Loucy (cell line): ENCODE data around the gene MBD4.

Source experiments
- CTCF ChIP-seq: fragments of 200-600 bp; sonication (generic); conservative IDR thresholded peaks from 2 replicates; pipeline ENCODE4 v1.5.1; 2014; ENCODE audit warnings: mild to moderate bottlenecking, antibody characterized with exemption, low read length
- EZH2phosphoT487 ChIP-seq: fragments of 200-600 bp; IDR thresholded peaks from 2 replicates; pipeline ENCODE4 v1.6.1; 2018; ENCODE audit warnings: antibody characterized with exemption, mild to moderate bottlenecking, moderate library complexity, borderline replicate concordance

- TF ChIP-seq CTCF (no peak), EZH2phosphoT487 (no peak)
These were observed 24.4 kb downstream of the MBD4 start for GRCh38 chr3:129415378-129415777.
